LNCAP (cell line): ENCODE results near the gene DNAL4.

Source experiments
- CTCF ChIP-seq: fragments of 450-650 bp; IDR thresholded peaks from 2 replicates; pipeline ENCODE4 v1.5.1; 2017; ENCODE audit warnings: mild to moderate bottlenecking

Gene DNAL4

DNA sequence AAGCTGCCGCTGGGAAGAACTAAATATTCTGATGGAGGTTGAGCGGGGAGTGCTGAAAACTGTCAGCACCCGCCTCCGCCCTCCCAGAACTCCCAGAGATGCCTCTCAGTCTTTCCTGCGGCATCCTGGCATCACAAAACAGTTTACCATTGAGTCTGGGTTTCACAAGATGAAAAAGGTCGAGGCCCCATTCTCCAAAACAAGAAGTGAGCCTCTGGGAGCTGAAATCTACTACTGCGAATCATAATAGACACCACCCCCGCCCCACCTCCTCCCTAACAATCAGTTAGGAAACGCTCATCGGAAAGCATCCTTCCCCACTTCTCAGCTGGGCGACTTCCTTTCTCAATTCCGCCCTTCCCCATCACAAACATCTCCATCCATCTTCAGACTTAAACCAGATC lies 39.2 kb downstream of the DNAL4 start:
- no peak for TF ChIP-seq CTCF

GRCh38 chr22:38753948-38754750 lies 39.8 kb downstream of the DNAL4 start:
- no peak for TF ChIP-seq CTCF

- TF ChIP-seq CTCF: no peak
Observed at GRCh38 chr22:38751422-38752346, 42.3 kb downstream of the DNAL4 start.

GRCh38 chr22:38751066-38751421 lies 42.9 kb downstream of the DNAL4 start:
- no peak for TF ChIP-seq CTCF

- no peak for TF ChIP-seq CTCF
Observed at GRCh38 chr22:38750638-38751037, 43.3 kb downstream of the DNAL4 start.

GRCh38 chr22:38750104-38750503 lies 43.8 kb downstream of the DNAL4 start:
- no peak for TF ChIP-seq CTCF

DNA sequence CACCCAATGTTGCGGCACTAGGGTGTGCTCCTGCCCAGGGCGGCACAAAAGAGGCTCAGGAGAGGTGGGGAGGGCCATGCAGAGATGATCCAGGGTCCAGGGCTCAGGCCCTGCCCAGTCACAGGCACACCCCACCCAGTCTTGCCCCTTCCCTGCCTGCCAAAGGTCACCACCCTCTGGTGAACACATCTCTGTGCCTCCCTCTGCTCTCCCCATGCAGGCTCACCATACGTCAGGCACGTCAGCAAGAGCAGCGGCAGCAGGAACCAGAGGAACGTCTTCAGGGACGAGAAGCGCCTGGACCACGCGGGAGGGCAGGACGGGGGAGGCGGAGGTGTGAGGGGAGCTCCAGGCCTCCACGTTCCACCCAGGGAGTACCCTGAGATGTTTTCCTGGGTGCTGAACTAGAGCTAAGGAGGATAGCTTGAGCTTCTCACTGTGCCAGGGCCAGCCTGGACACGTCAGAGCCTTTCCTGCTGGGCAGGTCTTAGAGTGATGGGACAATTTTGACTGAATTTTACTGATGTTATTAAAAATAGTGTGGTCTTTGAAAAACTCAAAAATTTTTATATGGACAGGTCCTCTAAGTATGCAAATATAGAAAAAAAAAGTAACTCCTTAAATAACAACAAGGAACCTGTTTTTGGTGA lies 45.3 kb downstream of the DNAL4 start:
- no peak for TF ChIP-seq CTCF
